Keratinocyte (primary cell): ENCODE results near the gene UNK.

Experiments used
- CTCF ChIP-seq, 3 experiments: IDR thresholded peaks in 1 of 3; conservative IDR thresholded peaks in 1 of 3; optimal IDR thresholded peaks in 1 of 3; 2 replicates in 2 of 3; 3 replicates in 1 of 3; pipeline versions ENCODE3 to v1.5.1; 2011; ENCODE audit warnings: low read length in 3 of 3, mild to moderate bottlenecking in 3 of 3, moderate library complexity in 2 of 3, control low read depth in 1 of 3, inconsistent platforms in 1 of 3; ENCODE audit not compliant: insufficient read depth in 2 of 3; ENCODE audit errors: extremely low read depth in 1 of 3
- EZH2 ChIP-seq: IDR thresholded peaks from one replicate; pipeline ENCODE4 v1.6.1; 2012; ENCODE audit warnings: inconsistent platforms, mild to moderate bottlenecking, low read length, moderate library complexity

DNA sequence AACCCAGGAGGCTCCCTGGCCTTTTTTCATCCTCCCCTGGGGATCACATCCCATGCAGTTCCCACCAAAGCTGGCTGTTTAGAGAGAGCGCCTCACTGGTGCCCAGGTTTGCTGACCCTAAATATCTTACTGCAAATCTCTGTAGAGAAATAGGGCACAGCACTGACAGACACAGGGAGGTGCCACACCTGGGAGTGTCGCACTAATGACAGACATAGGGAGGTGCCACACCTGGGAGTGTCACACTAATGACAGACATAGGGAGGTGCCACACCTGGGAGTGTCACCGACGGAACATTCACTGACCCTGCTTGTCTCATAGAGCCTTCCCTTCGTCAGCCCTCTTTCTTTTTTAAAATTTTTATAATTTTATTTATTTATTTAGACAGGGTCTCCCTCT is 25.6 kb downstream of the UNK start:
- TF ChIP-seq CTCF (optimal IDR thresholded peaks at IDR 0.05 in 1 of 3, IDR thresholded peaks at IDR 0.05 in 1 of 3, conservative IDR thresholded peaks at IDR 0.05 in 1 of 3; ENCODE audit: extremely low read depth in 1 of 3, insufficient read depth in 2 of 3, low read length in 3 of 3), result no peak
- TF ChIP-seq EZH2, result no peak
